Sigmoid colon (tissue), 7 donors: ENCODE results near the gene KCNK18. TPM values are rescaled to one million over a fixed set of nuclear protein-coding genes. Genes with fewer than 3 reads are reported as not detected.

ENCODE experiments used
- DNase-seq: peaks from one replicate; pipeline ENCODE4 v3.0.0-alpha.2; 2019
- H3K27ac ChIP-seq, 4 donors: fragments of 200-600 bp; sonication (generic); one replicate each; pipeline ENCODE4 v1.5.1; 2016 to 2019; ENCODE audit warnings: mild to moderate bottlenecking in 1 of 4
- H3K27me3 ChIP-seq, 3 donors: fragments of 200-600 bp; sonication (generic); one replicate each; pipeline ENCODE4 v1.5.1; 2019; ENCODE audit warnings: mild to moderate bottlenecking in 1 of 3
- H3K36me3 ChIP-seq, 4 donors: fragments of 200-600 bp; sonication (generic); one replicate each; pipeline ENCODE4 v1.5.1; 2016 to 2019
- H3K4me1 ChIP-seq, 4 donors: fragments of 200-600 bp; sonication (generic); one replicate each; pipeline ENCODE4 v1.5.1; 2017 to 2019
- H3K4me3 ChIP-seq, 4 donors: fragments of 200-600 bp; sonication (generic); one replicate each; pipeline ENCODE4 v1.5.1; 2017 to 2019; ENCODE audit warnings: mild to moderate bottlenecking in 2 of 4, moderate library complexity in 1 of 4
- H3K9me3 ChIP-seq, 4 donors: fragments of 200-600 bp in 3 of 4; sonication (generic) in 3 of 4; one replicate each; pipeline versions ENCODE4 v1.5.1 to v1.6.1; 2013 to 2019
- CTCF ChIP-seq, 4 experiments: fragments of 450-650 bp in 3 of 4; fragments of 200-600 bp in 1 of 4; IDR thresholded peaks; one replicate each; pipeline ENCODE4 v1.5.1; 2016 to 2019; ENCODE audit warnings: antibody characterized with exemption in 4 of 4, mild to moderate bottlenecking in 3 of 4, moderate library complexity in 2 of 4
- EP300 ChIP-seq, 4 donors: sonication (generic); formaldehyde crosslinking; IDR thresholded peaks; one replicate each; pipeline ENCODE4 v1.6.1; 2017; ENCODE audit warnings: antibody characterized with exemption in 4 of 4
- POLR2A ChIP-seq, 2 donors: fragments of 450-650 bp; IDR thresholded peaks; one replicate each; pipeline ENCODE4 v1.6.1; 2016; ENCODE audit warnings: antibody characterized with exemption in 2 of 2, mild to moderate bottlenecking in 2 of 2, moderate library complexity in 2 of 2
- POLR2AphosphoS5 ChIP-seq, 4 donors: sonication (generic); formaldehyde crosslinking; IDR thresholded peaks; one replicate each; pipeline ENCODE4 v1.6.1; 2017; ENCODE audit warnings: antibody characterized with exemption in 4 of 4
- WGBS, 2 donors: extraction: QIAGEN DNeasy Blood & Tissue Kit; methylation state at CpG; one replicate each; pipeline ENCODE4 v1.1.7; 2013; 5-methylcytosine and 5-hydroxymethylcytosine counted together
- intact Hi-C: fragments of 100-400 bp; cut with DNase I; formaldehyde crosslinking; loops from one replicate; pipeline ENCODE4 v1.15.1; 2023
- polyA plus RNA-seq, 3 donors: library from polyadenylated mRNA; stranded (reverse); fragments of 200-250 nt; gene quantifications; one replicate each; pipeline ENCODE4 v1.2.3, GENCODE V29; 2013
- total RNA-seq, 4 donors: library from RNA; depleted of rRNA; stranded (reverse); fragments of >200 nt; gene quantifications; one replicate each; pipeline ENCODE4 v1.1.0, GENCODE V29; 2016
- donor health status: healthy with polysubstance abuse.
- donor health status: Bipolar disorder and iron deficiency.
- donor health status: healthy.

The KCNK18 gene
- total and polyA plus RNA-seq, 7 donors, result not detected

- H3K27me3 ChIP-seq, result peaks cover 0 to 6% (median 2%) of the 10 kb centered on the region in 3 donors
- TF ChIP-seq POLR2A (IDR thresholded peaks at IDR 0.05) (no peak), EP300 (IDR thresholded peaks at IDR 0.05) (no peak), POLR2AphosphoS5 (IDR thresholded peaks at IDR 0.05) (no peak), CTCF (IDR thresholded peaks at IDR 0.05) (no peak)
- DNase-seq, result peak; percentile 26
- H3K4me1 ChIP-seq, result no peaks in the 10 kb centered on the region
- no peaks in the 10 kb centered on the region for H3K36me3 ChIP-seq
- no peak overlapping the region for H3K4me3 ChIP-seq
- intact Hi-C loops, result no loop called here
- WGBS, 2 donors, result 63 to 75% methylated on average over 4 of the region's 4 CpGs
- no peaks in the 10 kb centered on the region for H3K9me3 ChIP-seq
- no peak overlapping the region for H3K27ac ChIP-seq
Measured at GRCh38 chr10:117222976-117223692, 25.8 kb downstream of the KCNK18 start.

GRCh38 chr10:117223693-117224430 lies 26.6 kb downstream of the KCNK18 start:
- Histone ChIP-seq H3K4me3 (no peak overlapping the region), H3K4me1 (no peaks in the 10 kb centered on the region), H3K27ac (no peak overlapping the region), H3K9me3 (no peaks in the 10 kb centered on the region), H3K27me3 (peaks cover 0 to 2% (median 2%) of the 10 kb centered on the region in 3 donors), H3K36me3 (no peaks in the 10 kb centered on the region)
- WGBS, 2 donors, result 88% methylated on average over 7 of the region's 7 CpGs
- DNase-seq, result peak; percentile 9
- intact Hi-C loops, result no loop called here
- no peak for TF ChIP-seq CTCF (IDR thresholded peaks at IDR 0.05)

- Histone ChIP-seq H3K27me3 (peaks cover 0 to 2% (median 0%) of the 10 kb centered on the region in 3 donors), H3K4me1 (no peaks in the 10 kb centered on the region), H3K27ac (no peak overlapping the region), H3K36me3 (no peaks in the 10 kb centered on the region), H3K9me3 (no peaks in the 10 kb centered on the region), H3K4me3 (no peak overlapping the region)
- TF ChIP-seq CTCF (IDR thresholded peaks at IDR 0.05), result no peak
- TF ChIP-seq EP300 (IDR thresholded peaks at IDR 0.05), result no peak
- no peak for TF ChIP-seq POLR2AphosphoS5 (IDR thresholded peaks at IDR 0.05)
- no peak for TF ChIP-seq POLR2A (IDR thresholded peaks at IDR 0.05)
- 86 to 92% methylated on average over 3 of the region's 3 CpGs for WGBS, 2 donors
- peak; percentile 41 for DNase-seq
- intact Hi-C loops, result no loop called here
Measured at GRCh38 chr10:117224881-117225280, 27.6 kb downstream of the KCNK18 start.

- Histone ChIP-seq H3K27ac (no peak overlapping the region), H3K36me3 (no peaks in the 10 kb centered on the region), H3K4me3 (no peak overlapping the region), H3K27me3 (peaks cover 0 to 11% (median 0%) of the 10 kb centered on the region in 3 donors), H3K4me1 (no peaks in the 10 kb centered on the region), H3K9me3 (no peaks in the 10 kb centered on the region)
- TF ChIP-seq EP300 (IDR thresholded peaks at IDR 0.05), result no peak
- TF ChIP-seq POLR2AphosphoS5 (IDR thresholded peaks at IDR 0.05), result no peak
- no peak for TF ChIP-seq POLR2A (IDR thresholded peaks at IDR 0.05)
- TF ChIP-seq CTCF (IDR thresholded peaks at IDR 0.05), result no peak
- DNase-seq, result no peak
- intact Hi-C loops, result no loop called here
- 18 to 34% methylated on average over 10 of the region's 10 CpGs for WGBS, 2 donors
Measured at GRCh38 chr10:117226813-117227451, 29.6 kb downstream of the KCNK18 start.
